Measurements from ENCODE around the gene NLRP3. TPM values are rescaled to one million over a fixed set of nuclear protein-coding genes. Genes with fewer than 3 reads are reported as not detected.
A peak's percentile ranks its signal among the peaks of the same experiment; 100 is the strongest.

NLRP3 gene
- total and polyA plus RNA-seq, 2 experiments from 2014 or later, result 0.28 to 0.76 TPM

DNA sequence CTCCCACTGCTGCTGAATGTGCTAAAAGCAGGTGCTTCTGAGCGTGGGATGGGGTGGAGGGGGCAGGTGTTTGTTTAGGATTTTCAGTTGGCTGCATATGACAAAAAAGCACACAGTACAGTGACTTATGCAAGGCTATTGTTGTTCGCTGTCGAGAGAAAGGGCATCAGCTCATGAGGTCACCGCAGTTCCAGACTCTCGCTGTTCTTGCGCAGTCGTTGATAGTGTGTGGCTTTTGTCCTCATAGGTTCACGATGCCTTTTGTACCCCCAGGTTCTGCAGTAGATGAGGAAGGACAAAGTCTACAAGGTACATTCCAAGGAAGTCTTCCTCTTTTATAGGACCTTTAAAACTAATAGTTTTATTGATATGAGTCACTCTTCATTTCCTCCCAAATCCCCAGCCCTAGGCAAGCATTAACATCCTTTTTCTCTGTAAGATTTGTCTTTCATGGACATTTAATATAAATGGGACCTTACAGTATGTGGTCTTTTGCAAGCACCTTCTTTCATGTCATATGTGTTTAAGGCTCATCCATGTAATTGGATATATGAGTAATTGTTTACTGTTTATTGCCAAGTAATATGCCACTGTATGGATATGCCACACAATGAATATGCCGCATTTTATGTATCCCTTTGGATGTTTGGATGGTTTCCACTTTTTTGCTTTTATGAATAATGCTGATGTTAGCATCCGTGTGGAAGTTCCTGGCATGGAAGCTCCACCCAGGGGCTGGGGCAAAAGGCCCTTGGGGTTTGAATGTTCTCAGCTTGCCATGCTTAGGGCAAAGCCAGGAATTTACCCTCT lies 14.5 kb upstream of the NLRP3 start:
- Histone ChIP-seq H3K79me2 (ENCODE audit: insufficient read depth) (no peaks in the 10 kb centered on the region), H3K4me3 (no peak overlapping the region), H3K27ac (no peak overlapping the region), H3K9me3 (ENCODE audit: low read depth) (no peaks in the 10 kb centered on the region), H3F3A (ENCODE audit: insufficient read depth) (no peaks in the 10 kb centered on the region), H3K27me3 (replicated peaks; ENCODE audit: insufficient read depth) (no peaks in the 10 kb centered on the region), H3K4me2 (ENCODE audit: unreplicated experiment) (no peak overlapping the region), H3K9ac (no peak overlapping the region), H3K36me3 (ENCODE audit: low read depth) (no peaks in the 10 kb centered on the region), H4K20me1 (ENCODE audit: insufficient read depth) (no peaks in the 10 kb centered on the region), H2AFZ (no peak overlapping the region), H3K4me1 (ENCODE audit: insufficient read depth) (no peaks in the 10 kb centered on the region), H3K9me2 (ENCODE audit: insufficient read depth) (no peaks in the 10 kb centered on the region)
- in situ Hi-C loops (cut with MboI), result no loop called here
- DNase-seq, result no peak
- TF ChIP-seq EZH2phosphoT487 (IDR thresholded peaks at IDR 0.05; ENCODE audit: insufficient read depth, low read depth) (no peak), EZH2 (IDR thresholded peaks at IDR 0.05; ENCODE audit: insufficient read depth, poor library complexity, severe bottlenecking) (no peak)
- 63 to 68% methylated on average over 10 of the region's 10 CpGs for WGBS, 2 experiments (ENCODE audit: low coverage in 1 of 2, low lambda C conversion rate in 2 of 2, missing lambda C conversion rate in 2 of 2)

DNA sequence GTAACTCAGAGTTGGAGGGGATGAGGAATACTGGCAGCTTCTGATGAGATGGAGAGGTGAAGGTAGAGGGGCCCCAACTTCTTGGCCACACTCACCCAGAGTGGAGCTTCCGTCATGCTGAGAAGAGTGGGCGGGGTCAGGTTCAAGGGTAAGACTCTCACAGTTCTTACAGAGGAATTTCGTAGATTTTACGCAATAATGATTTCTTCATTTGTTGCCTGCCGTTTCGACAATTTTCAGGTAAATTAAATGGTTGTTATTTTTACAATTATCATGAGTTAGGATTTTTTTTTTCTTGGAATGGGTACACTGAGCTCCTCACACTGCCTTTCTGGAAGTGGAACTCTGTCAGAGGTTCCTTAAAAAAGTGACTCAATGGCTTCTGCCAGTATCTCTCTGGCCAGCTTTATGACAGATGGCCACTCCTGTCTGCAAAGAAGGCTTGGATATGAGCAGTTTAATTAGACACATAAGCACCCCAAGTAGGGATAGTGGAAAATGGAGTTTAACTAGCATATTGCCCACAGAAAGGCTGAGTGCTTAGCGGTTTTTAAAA lies 13.8 kb upstream of the NLRP3 start:
- no peak for DNase-seq
- H2AFZ ChIP-seq, result no peak overlapping the region
- no peaks in the 10 kb centered on the region for H3K79me2 ChIP-seq (ENCODE audit: insufficient read depth)
- WGBS, 2 experiments (ENCODE audit: low coverage in 1 of 2, low lambda C conversion rate in 2 of 2, missing lambda C conversion rate in 2 of 2), result 47 to 55% methylated on average over 7 of the region's 7 CpGs
- H3K9ac ChIP-seq, result no peak overlapping the region
- H3K27me3 ChIP-seq (replicated peaks; ENCODE audit: insufficient read depth), result no peaks in the 10 kb centered on the region
- no peak overlapping the region for H3K27ac ChIP-seq
- no peaks in the 10 kb centered on the region for H3K9me3 ChIP-seq (ENCODE audit: low read depth)
- H4K20me1 ChIP-seq (ENCODE audit: insufficient read depth), result no peaks in the 10 kb centered on the region
- H3K4me1 ChIP-seq (ENCODE audit: insufficient read depth), result no peaks in the 10 kb centered on the region
- in situ Hi-C loops (cut with MboI), result no loop called here
- H3K4me2 ChIP-seq (ENCODE audit: unreplicated experiment), result no peak overlapping the region
- H3K36me3 ChIP-seq (ENCODE audit: low read depth), result no peaks in the 10 kb centered on the region
- no peak overlapping the region for H3K4me3 ChIP-seq
- H3K9me2 ChIP-seq (ENCODE audit: insufficient read depth), result no peaks in the 10 kb centered on the region
- H3F3A ChIP-seq (ENCODE audit: insufficient read depth), result no peaks in the 10 kb centered on the region
- no peak for TF ChIP-seq EZH2phosphoT487 (IDR thresholded peaks at IDR 0.05; ENCODE audit: insufficient read depth, low read depth)
- TF ChIP-seq EZH2 (IDR thresholded peaks at IDR 0.05; ENCODE audit: insufficient read depth, poor library complexity, severe bottlenecking), result no peak

DNA sequence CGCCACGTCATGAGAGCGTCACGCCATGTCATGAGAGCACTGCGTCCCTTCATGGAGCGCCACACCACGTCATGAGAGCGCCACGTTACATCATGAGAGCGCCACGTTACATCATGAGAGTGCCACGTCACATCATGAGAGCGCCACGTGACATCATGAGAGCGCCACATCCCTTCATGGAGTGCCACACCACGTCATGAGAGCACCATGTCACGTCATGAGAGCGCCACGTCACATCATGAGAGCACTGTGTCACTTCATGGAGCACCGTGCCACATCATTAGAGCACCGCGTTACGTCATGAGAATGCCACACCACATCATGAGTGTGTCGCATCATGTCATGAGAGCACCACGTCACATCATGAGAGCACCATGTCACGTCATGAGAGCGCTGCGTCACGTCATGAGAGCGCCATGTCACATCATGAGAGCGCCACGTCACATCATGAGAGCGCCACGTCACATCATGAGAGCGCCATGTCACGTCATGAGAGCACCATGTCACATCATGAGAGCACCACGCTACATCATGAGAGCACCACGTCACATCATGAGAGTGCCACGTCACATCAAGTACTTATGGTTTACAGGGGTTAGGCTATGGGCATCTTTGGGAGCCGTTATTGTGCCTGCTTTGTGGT lies 9.8 kb upstream of the NLRP3 start:
- DNase-seq, result no peak
- no peaks in the 10 kb centered on the region for H3K79me2 ChIP-seq (ENCODE audit: insufficient read depth)
- H3K27me3 ChIP-seq (replicated peaks; ENCODE audit: insufficient read depth), result no peaks in the 10 kb centered on the region
- in situ Hi-C loops (cut with MboI), result no loop called here
- no peaks in the 10 kb centered on the region for H3K9me2 ChIP-seq (ENCODE audit: insufficient read depth)
- H3K27ac ChIP-seq, result no peak overlapping the region
- no peaks in the 10 kb centered on the region for H4K20me1 ChIP-seq (ENCODE audit: insufficient read depth)
- H3K36me3 ChIP-seq (ENCODE audit: low read depth), result no peaks in the 10 kb centered on the region
- H3K4me2 ChIP-seq (ENCODE audit: unreplicated experiment), result no peak overlapping the region
- WGBS, 2 experiments (ENCODE audit: low coverage in 1 of 2, low lambda C conversion rate in 2 of 2, missing lambda C conversion rate in 2 of 2), result 73 to 80% methylated on average over 35 to 40 of the region's 40 CpGs
- no peak overlapping the region for H3K9ac ChIP-seq
- no peak overlapping the region for H2AFZ ChIP-seq
- no peaks in the 10 kb centered on the region for H3F3A ChIP-seq (ENCODE audit: insufficient read depth)
- TF ChIP-seq EZH2 (IDR thresholded peaks at IDR 0.05; ENCODE audit: insufficient read depth, poor library complexity, severe bottlenecking), result no peak
- H3K4me1 ChIP-seq (ENCODE audit: insufficient read depth), result no peaks in the 10 kb centered on the region
- no peak overlapping the region for H3K4me3 ChIP-seq
- no peaks in the 10 kb centered on the region for H3K9me3 ChIP-seq (ENCODE audit: low read depth)

DNA sequence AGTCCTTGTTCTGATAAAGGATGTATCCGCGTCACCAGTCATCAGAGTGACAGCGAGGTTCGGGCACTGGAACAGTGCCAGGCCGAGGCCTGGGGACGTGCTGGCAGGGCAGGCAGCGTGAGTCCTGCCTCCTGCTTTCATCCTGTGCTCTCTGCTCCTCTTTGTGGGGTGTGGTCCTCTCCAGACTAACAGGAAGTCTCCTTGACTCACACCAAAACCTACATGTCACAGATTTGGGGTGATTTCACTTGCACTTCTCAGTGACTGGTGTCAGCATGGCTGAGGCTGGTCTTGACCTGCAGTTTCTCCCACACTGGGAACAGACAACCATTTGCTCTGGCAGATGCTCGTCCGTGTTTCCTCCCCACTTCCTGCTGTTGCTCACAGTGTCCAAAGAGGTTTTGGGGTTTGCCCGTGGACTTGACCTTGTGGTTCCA lies 8.8 kb upstream of the NLRP3 start:
- DNase-seq, result peak; percentile 25
- Histone ChIP-seq H3K27me3 (replicated peaks; ENCODE audit: insufficient read depth) (no peaks in the 10 kb centered on the region), H3K27ac (no peak overlapping the region), H3K9me2 (ENCODE audit: insufficient read depth) (no peaks in the 10 kb centered on the region), H3K4me2 (ENCODE audit: unreplicated experiment) (no peak overlapping the region), H3K79me2 (ENCODE audit: insufficient read depth) (no peaks in the 10 kb centered on the region), H3K4me3 (no peak overlapping the region), H3K9ac (no peak overlapping the region), H3F3A (ENCODE audit: insufficient read depth) (no peaks in the 10 kb centered on the region), H2AFZ (no peak overlapping the region), H3K36me3 (ENCODE audit: low read depth) (no peaks in the 10 kb centered on the region), H3K9me3 (ENCODE audit: low read depth) (no peaks in the 10 kb centered on the region), H4K20me1 (ENCODE audit: insufficient read depth) (no peaks in the 10 kb centered on the region), H3K4me1 (ENCODE audit: insufficient read depth) (no peaks in the 10 kb centered on the region)
- TF ChIP-seq EZH2 (IDR thresholded peaks at IDR 0.05; ENCODE audit: insufficient read depth, poor library complexity, severe bottlenecking) (no peak), EZH2phosphoT487 (IDR thresholded peaks at IDR 0.05; ENCODE audit: insufficient read depth, low read depth) (no peak)
- WGBS, 2 experiments (ENCODE audit: low coverage in 1 of 2, low lambda C conversion rate in 2 of 2, missing lambda C conversion rate in 2 of 2), result 52 to 57% methylated on average over 10 of the region's 10 CpGs
- in situ Hi-C loops (cut with MboI), result no loop called here
